Right renal cortex interstitium (tissue), 3 donors: ENCODE data around the gene NEB. TPM values are rescaled to one million over a fixed set of nuclear protein-coding genes. Genes with fewer than 3 reads are reported as not detected.
"Not testable (repeated sequence)": the region's sequence is repeated elsewhere in the genome, so short reads cannot be mapped to it uniquely, and the experiment has no call there.

ENCODE experiments used
- DNase-seq, 3 donors: peaks; one replicate each; pipeline ENCODE4 v3.0.0-alpha.2; 2013; ENCODE audit warnings: low read depth in 3 of 3, low spot score in 2 of 3
- polyA plus RNA-seq, 3 donors: library from polyadenylated mRNA; unstranded; fragments of 120-200 nt; gene quantifications; one replicate each; pipeline ENCODE4 v1.2.1, GENCODE V29; 2013; ENCODE audit not compliant: insufficient read length in 3 of 3

The NEB gene
- polyA plus RNA-seq, 3 donors, result 8.8 to 15.8 (median 11.1) TPM

GRCh38 chr2:151654891-151655290 lies 79.4 kb downstream of the NEB start:
- DNase-seq, result no peak

DNA sequence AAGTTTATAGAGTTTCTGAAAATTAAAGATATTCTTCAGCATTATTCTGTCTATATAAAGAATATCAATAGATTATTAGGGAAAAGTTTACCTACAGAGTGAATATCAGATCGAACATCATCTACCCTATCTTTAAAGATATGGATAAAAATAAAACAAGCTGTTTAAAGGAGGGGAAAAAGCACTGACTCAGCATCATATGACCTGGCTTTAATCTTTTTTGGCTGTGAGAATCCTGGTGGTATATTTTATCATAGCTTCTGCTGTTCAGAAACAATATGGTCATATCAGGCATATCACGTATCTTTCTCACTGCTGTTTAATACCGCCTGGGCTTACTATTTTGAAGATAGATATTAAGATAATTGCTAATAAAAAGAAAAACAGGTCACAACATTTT lies 80.2 kb downstream of the NEB start:
- no peak for DNase-seq

DNA sequence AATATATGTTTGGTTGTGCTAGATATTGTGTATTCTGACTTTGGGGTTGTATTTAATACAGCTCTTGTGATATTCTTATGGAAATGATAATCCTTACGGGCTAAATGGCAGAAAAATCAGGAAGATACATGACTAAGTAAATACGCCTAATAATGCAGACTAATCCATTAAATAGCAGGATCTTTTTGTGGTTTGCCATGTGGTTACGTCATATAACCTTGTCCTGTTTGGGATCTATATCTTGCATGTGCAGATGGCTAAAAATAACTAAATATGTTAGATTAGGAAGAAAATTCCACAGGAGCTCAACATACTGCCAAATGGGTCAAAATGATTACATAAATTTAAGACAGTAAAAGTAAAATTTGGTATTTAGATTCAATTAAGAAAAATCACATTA lies 83.0 kb downstream of the NEB start:
- DNase-seq, result no peak

- no peak for DNase-seq
These were observed 83.8 kb downstream of the NEB start for GRCh38 chr2:151650456-151650855.

DNA sequence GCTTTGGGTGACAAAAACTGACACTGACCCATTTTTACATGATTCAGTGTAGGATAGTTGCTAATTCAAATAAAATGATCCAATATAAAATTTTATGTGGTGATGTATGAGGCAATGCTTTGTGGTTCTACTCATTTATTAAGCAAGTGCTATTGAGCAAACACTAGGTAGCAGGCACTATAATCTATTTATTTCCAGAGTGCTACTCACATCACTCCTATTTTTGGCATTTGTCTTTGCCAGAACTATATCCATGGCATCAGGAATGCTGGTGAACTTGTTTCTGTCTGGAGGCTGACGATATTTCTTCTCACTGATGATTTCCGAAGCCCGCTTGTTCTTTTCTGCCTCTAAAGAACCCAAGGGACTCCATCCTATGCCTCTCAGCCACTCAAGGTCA lies 84.3 kb downstream of the NEB start:
- no peak for DNase-seq

- no peak for DNase-seq
These were observed 84.9 kb downstream of the NEB start for GRCh38 chr2:151649400-151649799.

- not testable (repeated sequence) for DNase-seq
These were observed 87.8 kb downstream of the NEB start for GRCh38 chr2:151646512-151646911.

- no peak for DNase-seq
These were observed 89.7 kb downstream of the NEB start for GRCh38 chr2:151644580-151644979.

- not testable (repeated sequence) for DNase-seq
These were observed 92.4 kb downstream of the NEB start for GRCh38 chr2:151641895-151642294.

DNA sequence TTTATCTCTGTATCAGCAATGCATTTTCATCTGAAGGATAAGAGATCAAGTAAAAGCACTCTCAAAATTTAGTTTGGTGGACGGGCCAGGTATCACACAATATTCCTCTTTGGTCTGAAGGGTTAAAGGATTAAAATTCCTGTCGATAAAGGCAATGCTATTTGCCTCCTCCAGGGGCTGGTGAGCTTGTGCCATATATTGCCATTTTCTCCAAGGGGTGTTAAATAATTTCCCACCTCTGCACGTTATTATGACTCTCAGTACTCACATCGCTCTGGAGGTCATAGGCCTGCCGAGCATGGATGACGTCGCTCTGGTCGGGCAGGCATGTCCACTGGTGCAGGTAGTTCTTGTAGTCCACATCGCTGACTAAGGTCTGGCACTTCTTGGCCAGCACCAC lies 94.2 kb downstream of the NEB start:
- no peak for DNase-seq

GRCh38 chr2:151638990-151639389 lies 95.3 kb downstream of the NEB start:
- no peak for DNase-seq

GRCh38 chr2:151638191-151638933 lies 95.9 kb downstream of the NEB start:
- DNase-seq, result no peak

DNA sequence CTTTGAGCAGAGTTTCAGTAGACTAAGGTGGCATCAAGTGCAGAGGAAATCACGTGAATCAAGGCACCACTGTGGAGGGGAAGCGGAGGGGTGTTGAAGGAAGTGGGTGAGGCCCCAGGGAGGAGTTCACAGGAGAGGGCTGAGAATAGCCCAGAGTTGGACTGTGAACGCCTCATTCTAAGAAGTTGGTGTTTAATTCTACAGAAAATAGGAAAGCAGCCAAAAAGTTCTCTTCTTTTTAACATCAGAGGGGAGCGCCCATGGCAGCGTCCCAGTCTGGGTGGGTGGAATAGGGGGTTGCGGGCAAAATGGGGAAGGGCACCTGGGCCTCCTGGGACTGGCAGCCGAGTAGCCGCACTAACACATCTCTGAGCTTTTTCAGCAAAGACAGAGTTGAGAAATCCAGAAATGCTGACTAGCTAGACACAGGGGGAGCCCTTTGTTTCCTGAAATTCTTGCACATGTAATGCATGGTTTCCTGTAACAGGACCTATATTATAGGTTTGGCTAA lies 97.0 kb downstream of the NEB start:
- DNase-seq, result no peak

- DNase-seq, result no peak
These were observed 99.4 kb downstream of the NEB start for GRCh38 chr2:151634736-151635467.

GRCh38 chr2:151632993-151633565 lies 101.2 kb downstream of the NEB start:
- DNase-seq, result no peak

- DNase-seq, result no peak
These were observed 103.9 kb downstream of the NEB start for GRCh38 chr2:151630372-151630771.

DNA sequence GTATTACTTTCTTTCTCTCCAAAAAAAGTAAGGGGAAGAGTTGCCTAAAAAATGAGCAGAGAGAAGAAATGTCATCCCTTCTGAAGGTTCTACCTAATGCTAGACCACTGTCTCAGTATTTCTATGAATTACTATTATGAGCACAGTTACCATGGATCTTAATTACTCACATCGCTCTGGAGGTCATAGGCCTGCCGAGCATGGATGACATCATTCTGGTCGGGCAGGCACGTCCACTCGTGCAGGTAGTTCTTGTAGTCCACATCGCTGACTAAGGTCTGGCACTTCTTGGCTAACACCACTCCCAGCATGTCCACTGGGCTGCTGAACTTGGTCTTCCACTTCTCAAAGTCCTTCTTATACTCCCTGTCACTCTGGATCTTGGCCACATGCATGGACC lies 106.9 kb downstream of the NEB start:
- DNase-seq, result no peak

DNA sequence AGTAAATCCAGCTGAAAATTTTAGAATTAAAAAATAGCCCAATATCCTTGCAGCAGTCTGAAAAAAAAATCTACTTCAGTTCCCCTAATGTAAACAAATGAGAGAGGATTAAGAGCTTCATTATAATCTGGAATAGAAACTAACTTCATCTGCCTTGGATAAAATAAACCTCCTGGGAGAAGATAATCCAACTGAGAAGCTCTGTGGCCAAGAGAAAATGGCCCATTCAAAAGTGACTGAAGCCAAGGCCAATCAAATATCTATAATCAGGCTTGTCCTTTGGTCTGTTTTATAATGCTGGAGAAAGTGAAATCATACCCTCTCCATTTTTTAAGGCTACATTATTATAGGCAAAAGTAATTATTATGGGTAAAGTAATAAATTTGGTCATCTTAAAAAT lies 110.0 kb downstream of the NEB start:
- DNase-seq, result no peak

- DNase-seq, result no peak
These were observed 110.6 kb downstream of the NEB start for GRCh38 chr2:151623631-151624030.

DNA sequence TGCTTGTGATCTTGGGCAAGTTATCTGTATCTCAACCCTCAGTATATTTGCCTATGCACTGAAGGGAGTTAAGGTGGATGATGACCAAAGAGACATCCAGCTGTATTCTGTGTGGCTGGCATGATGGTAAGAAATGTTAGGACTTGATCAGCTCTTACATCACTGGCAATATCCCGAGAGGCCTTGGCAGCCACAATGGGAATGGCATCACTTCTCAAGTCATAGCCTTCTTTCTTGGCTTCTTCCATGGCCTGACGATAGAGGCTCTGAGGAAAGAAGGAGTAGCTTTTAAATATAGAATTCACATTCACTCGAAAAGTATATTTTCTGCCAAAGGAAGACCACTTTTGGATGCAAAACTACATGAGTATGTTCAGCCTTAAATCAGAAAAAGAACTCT lies 113.5 kb downstream of the NEB start:
- no peak for DNase-seq

- DNase-seq, result peak in 2 of 3 donors; percentile 35 to 39
These were observed 114.8 kb downstream of the NEB start for GRCh38 chr2:151619337-151619989.
